ENCODE measurements around the gene PTPRQ.

PTPRQ gene

GRCh38 chr12:80707126-80707829, 263.2 kb downstream of the PTPRQ start, which contains the start of gene MYF6:
Gene MYF6 (plus strand): TSS chr12:80707634. CDS start chr12:80707720, 86 bp downstream.
- DNase-seq: no peak

GRCh38 chr12:80707830-80708258, 263.8 kb downstream of the PTPRQ start:
- no peak for DNase-seq

- DNase-seq: no peak
Measured at GRCh38 chr12:80708259-80708974, 264.4 kb downstream of the PTPRQ start.

GRCh38 chr12:80708975-80709328, 264.9 kb downstream of the PTPRQ start:
- no peak for DNase-seq

- DNase-seq: no peak
Measured at GRCh38 chr12:80709811-80710726, 266.0 kb downstream of the PTPRQ start.

GRCh38 chr12:80710727-80711449, 266.9 kb downstream of the PTPRQ start:
- no peak for DNase-seq

GRCh38 chr12:80711866-80712265, 267.8 kb downstream of the PTPRQ start:
- DNase-seq: no peak

- no peak for DNase-seq
Measured at GRCh38 chr12:80712866-80713265, 268.8 kb downstream of the PTPRQ start.

GRCh38 chr12:80713419-80713818, 269.4 kb downstream of the PTPRQ start:
- DNase-seq: no peak

- peak; percentile 14 for DNase-seq
Measured at GRCh38 chr12:80714055-80714454, 270.0 kb downstream of the PTPRQ start.

GRCh38 chr12:80714846-80715245, 270.8 kb downstream of the PTPRQ start:
- DNase-seq: no peak

GRCh38 chr12:80715713-80716249, 271.7 kb downstream of the PTPRQ start:
- DNase-seq: no peak

- no peak for DNase-seq
Measured at GRCh38 chr12:80716696-80717469, 272.8 kb downstream of the PTPRQ start, which contains the start of gene MYF5. Gene MYF5 (plus strand): TSS chr12:80716912. CDS start chr12:80717064, 152 bp downstream.

GRCh38 chr12:80717856-80718255, 273.8 kb downstream of the PTPRQ start:
- DNase-seq: no peak

GRCh38 chr12:80720516-80720915, 276.5 kb downstream of the PTPRQ start:
- no peak for DNase-seq

- DNase-seq: no peak
Measured at GRCh38 chr12:80721326-80721725, 277.3 kb downstream of the PTPRQ start.

Data from fibroblast of skin of abdomen (primary cell).